Vagina (tissue), 2 donors: Measurements from ENCODE around the gene SLC9A7.

Experiments used
- CTCF ChIP-seq, 3 experiments: fragments of 450-650 bp in 2 of 3; fragments of 200-600 bp in 1 of 3; sonication (generic) in 1 of 3; IDR thresholded peaks; one replicate each; pipeline ENCODE4 v1.5.1; 2017 to 2019; ENCODE audit warnings: antibody characterized with exemption in 3 of 3, mild to moderate bottlenecking in 2 of 3, moderate library complexity in 2 of 3
- POLR2A ChIP-seq, 2 donors: fragments of 450-650 bp; IDR thresholded peaks; one replicate each; pipeline ENCODE4 v1.6.1; 2017; ENCODE audit warnings: antibody characterized with exemption in 2 of 2, mild to moderate bottlenecking in 2 of 2, moderate library complexity in 2 of 2
- POLR2AphosphoS5 ChIP-seq, 2 donors: sonication (generic); formaldehyde crosslinking; IDR thresholded peaks; one replicate each; pipeline ENCODE4 v1.9.0; 2017; ENCODE audit warnings: antibody characterized with exemption in 2 of 2, mild to moderate bottlenecking in 2 of 2, low read depth in 1 of 2; ENCODE audit not compliant: insufficient read depth in 1 of 2

DNA sequence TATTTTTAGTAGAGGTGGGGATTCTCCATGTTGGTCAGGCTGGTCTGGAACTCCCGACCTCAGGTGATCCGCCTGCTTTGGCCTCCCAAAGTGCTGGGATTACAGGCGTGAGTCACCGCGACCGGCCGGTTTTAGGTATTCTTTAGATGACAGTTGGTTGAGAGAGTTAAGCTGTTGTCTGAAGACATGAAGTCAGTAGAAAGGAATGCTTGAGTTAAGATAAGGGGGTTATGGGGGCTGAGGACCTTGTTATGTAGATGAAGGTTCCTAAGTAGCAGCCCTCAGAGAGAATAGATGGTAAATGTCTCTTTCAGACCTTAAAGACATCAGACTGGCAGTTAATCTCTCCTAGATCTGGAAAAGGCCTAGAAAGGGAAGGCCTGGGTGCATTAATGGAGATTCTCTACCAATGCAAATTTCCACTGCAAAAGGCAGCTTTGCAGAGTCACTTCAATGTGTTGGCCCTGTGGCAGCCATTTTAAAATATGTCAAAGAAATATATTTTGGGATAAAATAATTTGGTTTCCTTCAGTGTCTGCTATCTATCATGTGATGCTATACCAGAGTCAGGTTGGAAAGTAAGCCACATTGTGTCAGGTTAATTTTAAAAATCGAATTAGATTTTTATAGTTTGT is 207.3 kb downstream of the SLC9A7 start:
- TF ChIP-seq CTCF (IDR thresholded peaks at IDR 0.05) (no peak), POLR2AphosphoS5 (IDR thresholded peaks at IDR 0.05; ENCODE audit: insufficient read depth in 1 of 2, low read depth in 1 of 2) (no peak), POLR2A (IDR thresholded peaks at IDR 0.05) (no peak)
